Central memory CD4-positive, alpha-beta T cell (primary cell): Measurements from ENCODE around the gene CDKN2AIP.
"Not testable (repeated sequence)": the region's sequence is repeated elsewhere in the genome, so short reads cannot be mapped to it uniquely, and the experiment has no call there.

Experiments
- DNase-seq: peaks from one replicate; pipeline ENCODE4 v3.0.0; 2022

CDKN2AIP gene

DNA sequence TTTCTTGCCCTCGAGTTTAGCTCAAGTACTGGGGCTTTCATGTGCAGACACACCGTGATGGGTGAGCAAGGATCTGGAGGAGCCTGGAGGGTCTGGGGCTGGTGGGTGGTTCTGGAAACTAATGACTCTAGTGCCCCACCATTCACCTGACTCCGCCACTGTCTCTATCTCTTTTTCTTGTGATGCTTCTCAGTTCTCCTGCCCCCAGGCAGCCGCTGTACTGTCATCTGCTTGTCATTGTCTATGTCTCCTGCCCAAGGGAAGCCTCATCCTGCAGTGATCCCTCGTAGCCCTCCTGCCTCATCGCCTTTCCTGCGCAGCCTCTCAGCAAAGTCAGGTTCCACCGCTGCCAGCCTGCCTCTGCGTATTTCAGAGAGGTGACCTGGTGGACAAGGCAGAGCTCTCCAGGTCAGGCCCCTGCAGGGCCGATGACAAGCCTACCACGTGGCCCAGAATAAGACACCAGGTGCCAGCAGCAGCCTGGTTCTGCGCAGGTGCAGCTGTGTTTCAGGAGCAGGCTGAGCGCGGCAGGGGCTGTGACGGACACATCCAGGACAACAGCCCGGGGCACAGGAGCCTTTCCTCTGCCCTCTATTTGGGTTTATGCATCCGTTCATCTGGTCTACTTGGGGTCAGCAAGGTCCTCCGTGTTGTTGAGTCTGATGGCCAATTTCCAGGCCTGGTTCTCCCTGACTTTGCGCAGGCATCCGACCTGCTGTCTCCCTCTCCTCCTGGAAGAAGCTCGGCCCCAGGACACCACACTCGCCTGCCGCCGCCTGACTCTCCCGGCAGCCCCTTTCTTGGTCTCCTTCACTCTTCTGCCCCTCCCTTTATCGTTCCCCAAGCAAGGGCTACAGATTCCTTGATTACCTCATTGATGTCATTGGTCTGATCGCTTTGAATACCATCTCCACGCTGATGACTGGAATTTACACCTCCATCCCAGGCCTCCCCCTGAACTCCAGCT is 30.9 kb upstream of the CDKN2AIP start:
- no peak for DNase-seq

DNA sequence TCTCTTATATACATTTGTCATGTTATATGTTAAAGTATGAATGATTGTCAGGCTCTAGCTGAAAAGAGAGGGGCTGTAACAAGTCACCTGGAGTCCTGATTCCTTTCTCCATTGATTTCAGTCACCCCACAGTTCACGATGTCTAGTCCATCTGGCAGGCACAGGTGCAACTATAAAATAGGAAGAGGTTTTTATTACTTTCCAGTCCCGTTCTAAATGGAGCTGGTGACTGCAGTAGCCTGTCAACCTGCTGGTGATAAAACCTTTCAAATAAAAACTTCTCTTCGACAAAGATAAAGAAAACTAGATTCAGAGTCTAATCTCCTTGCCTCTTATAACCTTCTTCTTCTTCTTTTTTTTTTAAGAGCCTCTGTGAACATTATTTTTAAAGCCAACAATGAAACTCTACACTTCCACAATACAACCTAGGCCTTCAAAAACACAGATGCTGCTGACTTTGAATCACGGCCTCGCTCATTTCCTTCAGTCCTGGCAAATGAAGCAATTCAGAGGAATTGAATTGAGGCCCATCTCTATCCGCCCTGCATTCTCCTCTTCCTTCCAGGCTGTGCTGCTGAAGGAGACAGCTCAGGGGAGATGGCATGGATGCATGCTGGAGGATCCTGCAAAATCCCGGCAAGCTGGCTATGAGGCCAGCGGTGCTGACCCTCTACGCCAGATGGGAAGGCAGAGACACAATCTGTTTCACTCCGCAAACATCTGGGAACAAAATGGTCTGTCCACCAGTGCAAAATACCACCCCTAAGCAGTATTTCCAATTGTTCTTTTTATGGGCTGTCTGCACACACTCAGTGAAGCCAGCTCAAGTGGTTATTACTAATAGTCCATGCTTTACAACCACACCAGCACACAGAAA is 27.3 kb upstream of the CDKN2AIP start:
- no peak for DNase-seq

DNA sequence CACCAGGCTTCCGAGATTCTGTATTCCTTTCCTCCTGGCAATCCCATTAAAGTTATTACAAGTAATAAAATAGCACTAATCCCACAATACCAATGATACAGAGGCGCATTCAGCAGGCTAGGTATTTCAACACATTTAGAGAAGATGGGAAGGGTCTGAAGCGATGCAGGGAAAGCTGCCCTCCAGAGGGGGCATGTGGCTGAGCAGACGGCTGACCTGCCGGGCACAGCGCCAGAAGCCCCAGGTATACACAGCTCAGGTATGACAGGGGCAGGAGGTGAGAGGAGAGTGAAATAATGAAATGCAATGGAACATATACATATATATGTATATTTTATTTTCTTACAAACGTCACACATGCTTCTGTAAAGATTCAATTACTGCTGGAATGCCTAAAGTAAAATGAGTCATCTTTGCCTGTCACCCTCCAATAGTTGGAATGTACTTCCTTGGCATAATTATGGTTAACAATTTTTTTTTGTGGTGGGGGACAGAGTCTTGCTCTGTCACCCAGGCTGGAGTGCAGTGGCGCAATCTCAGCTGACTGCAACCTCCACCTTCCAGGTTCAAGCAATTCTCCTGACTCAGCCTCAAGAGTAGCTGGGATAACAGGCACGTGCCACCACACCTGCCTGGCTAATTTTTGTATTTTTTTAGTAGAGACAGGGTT is 21.3 kb upstream of the CDKN2AIP start:
- no peak for DNase-seq

DNA sequence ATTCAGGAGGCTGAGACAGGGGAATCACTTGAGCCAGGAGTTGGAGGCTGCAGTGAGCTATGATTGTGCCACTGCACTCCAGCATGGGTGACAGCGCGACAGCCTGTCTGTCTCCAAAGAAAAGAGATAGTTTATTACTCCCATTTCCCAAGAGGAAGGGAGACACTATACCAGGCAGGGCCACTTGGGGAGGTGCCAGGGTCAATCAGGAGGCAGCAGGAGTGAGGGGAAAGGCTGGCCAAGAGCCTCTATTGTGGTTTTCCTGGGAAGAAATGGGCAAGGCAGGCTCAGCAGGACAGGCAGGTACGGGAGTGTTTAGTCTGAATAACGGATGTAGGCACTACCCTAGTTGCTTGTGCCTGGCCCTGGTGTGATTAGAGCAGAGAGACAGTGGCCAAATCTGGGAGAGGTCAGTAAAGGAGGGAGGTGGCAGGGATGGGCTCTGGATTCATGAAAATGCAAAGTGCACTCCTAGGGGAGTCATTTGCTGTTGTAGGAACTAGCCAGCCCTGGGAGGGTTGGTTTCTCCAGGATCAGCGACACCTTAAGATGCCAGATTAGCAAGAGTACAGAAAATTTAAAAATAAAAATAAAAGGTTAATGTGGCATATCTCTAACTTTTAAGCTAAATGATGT is 20.2 kb upstream of the CDKN2AIP start:
- no peak for DNase-seq

DNA sequence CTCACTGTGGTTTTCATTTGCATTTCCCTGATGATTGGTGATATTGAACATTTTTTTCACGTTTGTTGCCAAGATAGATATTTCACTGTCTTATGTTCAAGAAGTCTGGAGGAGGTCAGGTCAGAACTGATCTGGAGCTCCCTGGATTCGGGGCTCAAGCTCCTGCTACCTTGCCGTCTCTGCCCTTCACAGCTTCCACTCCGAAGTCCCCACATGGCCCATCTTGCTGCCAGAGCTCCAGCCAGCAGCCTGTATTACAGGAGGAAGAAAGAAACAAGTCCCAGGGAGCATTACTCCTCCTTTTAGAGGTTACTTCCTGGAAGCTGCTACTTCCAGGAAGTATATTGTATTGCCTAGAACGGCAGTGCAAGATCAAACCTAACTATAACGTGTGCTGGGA is 17.9 kb upstream of the CDKN2AIP start:
- no peak for DNase-seq

DNA sequence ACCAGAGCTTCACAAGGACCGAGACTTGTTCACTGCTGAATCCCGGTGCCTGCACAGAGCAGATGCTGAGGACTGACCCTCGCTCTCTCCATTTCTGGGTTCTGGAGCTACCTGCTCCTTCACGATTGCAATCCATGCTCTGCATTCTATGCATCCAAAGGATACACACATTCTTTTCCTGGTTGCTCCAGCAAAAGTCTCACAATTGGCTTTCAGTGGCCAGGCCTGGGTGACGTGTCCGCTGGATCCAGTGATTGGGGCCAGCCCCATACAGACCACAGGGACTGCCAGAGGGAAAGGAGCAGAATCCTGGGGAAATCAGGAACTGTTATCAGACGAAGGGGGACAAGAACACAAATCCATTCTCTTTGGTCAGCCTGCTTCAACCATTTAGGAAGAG is 14.9 kb upstream of the CDKN2AIP start:
- no peak for DNase-seq

DNA sequence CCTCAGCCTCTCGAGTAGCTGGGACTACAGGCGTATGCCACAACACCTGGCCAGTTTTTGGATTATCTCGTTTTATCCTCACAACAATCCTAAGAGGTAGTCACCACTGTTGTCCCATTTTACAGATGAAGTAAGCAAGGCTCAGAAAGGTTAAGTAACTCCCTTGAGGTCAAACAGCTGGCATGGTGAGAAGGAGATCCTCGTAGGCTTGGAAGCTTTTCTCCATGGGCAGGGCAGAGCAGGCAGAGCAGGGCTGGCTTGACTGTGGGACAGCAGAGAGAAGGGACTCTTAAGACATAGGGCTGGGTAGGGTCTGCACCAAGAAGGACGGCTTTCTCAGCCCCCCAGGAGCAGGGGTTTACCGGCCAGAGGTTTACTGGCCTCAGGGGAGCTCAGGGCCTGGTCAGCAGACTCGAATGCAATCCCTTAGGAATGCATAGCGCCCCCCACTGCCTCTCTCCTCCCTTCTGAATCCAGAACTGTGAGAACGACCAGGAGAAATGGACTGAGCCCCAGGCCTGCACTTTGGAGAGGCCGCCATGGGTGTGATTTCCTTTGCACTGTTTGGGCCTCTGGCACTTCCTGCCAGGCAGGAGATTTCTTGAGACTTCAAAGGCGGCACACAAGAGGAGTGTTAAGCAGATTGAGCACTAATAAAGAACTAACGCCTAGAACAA is 14.0 kb upstream of the CDKN2AIP start:
- peak; percentile 34 for DNase-seq

DNA sequence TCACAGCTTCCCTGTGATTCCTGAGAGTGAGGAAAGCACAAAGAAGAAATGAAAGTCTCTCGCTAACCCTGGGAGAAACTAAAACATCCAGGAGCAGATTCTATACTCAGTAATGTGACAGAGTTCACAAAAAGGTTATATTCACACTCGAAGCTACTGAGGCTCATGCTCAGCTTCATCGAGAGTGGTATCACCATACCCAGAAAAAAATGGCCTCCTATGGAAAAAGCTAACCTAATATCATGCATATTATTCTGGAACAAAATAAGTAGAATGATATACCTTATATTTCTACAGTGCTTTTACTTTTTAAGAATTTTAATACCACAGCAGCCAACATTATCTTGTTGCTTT is 13.5 kb upstream of the CDKN2AIP start:
- no peak for DNase-seq

DNA sequence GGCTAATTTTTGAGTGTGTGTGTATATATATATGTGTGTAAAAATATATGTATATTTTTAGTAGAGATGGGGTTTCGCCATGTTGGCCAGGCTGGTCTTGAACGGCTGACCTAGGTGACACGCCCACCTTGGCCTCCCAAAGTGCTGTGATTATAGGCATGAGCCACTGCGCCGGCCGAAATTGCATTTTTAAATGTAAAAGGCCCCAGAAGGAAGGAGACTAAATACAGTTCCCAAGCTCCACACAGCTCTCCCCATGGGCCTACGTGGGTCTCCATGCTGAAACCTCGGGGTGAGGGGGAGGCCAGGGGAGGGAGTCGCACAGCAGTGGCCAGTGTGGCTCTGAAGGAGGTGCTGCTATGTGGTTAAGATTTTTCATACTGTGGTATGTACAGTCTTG is 12.8 kb upstream of the CDKN2AIP start:
- no peak for DNase-seq

DNA sequence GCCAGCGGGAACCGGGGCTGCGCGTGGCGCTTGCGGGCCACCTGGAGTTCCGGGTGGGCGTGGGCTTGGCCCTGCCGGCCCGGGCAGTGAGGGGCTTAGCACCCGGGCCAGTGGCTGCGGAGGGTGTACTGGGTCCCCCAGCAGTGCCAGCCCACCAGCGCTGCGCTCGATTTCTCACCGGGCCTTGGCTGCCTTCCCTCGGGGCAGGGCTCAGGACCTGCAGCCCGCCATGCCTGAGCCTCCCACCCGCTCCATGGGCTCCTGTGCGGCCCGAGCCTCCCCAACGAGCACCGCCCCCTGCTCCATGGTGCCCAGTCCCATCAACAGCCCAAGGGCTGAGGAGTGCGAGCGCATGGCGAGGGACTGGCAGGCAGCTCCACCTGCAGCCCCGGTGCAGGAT is 11.3 kb upstream of the CDKN2AIP start:
- not testable (repeated sequence) for DNase-seq

DNA sequence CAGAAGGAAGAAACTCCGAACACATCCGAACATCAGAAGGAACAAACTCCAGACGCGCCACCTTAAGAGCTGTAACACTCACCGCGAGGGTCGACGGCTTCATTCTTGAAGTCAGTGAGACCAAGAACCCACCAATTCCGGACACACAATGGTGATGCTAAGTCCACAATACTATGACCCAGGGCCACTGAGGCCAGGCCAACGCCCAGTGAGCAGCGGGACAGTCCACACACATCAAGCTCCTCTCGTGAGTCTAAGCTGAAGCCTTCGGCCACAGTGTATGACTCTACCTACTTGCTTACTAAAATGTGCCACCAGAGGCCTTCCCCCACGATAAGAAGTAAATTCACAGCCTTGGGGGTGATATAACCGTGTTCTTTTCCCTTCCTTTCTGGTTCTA is 10.2 kb upstream of the CDKN2AIP start:
- DNase-seq = no peak

DNA sequence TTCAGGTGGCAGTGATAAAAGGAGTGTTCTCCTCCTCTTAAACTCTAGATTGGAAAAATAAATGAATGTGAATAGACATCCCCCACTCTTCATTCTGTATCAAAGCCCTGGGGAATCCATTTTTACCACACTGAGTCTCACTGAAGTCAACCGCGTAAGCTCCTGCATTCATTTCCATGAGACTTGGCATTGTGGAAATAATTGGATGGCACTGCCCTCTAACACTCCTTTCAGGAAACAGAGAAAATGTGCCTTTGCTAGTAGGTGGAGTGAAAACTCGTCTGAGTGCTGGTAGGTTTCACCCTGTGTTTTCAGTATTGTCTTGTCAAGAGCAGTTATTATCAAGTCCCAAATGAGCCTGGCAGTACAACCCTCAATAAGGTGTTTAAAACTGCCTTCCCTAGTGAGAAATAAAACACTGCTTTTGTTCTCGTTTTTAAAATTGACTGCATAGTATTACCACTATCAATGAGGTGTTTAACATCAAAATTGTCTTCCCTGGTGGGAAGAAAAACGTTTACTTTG is 9.7 kb upstream of the CDKN2AIP start:
- no peak for DNase-seq

DNA sequence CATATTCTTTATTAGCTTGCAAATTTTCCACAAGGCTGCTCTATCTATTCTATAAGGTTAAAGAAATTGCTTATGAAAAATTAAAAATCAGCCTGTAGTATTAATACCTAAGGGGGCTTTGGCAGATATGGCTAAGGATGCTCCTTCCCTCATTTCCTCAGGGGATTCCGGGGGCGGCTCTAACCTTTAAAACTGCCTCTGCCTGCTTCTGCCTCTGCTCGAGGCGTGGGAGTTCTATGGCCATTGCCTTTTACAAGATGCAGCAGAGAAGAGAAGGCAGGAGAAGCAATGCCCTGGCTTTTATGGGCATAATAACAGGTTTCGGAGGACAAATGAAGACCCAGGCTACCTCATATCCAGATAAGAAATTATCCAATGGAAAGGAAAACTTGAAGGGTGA is 8.6 kb upstream of the CDKN2AIP start:
- no peak for DNase-seq

DNA sequence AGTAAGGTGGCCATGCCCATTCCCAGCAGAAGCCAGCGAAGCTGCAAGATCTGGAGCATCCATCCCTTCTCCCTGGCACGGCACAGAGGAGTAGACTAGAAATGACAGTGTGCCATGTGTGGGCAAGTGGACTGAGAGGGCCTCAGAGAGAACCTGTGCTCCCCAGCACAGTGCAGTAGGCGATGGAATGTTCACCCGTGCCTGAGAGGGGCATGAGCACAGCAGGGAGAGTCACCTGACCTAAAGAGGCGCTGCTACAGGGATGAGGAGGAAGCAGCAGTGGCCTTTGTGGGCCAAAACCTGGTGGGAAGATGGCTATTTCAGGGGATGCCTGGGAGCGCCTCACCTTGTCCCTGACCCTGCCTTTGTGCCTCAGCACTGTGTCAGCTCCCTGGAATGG is 8.0 kb upstream of the CDKN2AIP start:
- no peak for DNase-seq

DNA sequence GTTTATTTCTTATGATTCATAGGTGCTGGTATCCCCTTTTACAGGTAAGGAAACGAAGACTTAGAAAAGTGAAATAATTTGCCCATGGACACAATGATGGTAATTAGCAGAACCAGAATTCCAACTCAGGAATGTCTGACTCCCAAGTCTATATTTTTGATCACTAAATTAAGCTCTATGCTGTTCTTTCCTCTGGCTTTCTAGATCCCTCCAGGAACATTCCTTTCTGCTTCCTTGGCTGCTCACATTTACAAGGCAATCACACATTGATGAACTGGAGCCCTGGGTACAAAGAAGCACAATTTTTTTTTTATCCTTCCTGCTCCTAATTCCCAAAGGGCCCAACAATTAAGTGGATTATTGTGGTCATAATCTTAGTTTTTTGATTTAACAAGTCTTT is 7.0 kb upstream of the CDKN2AIP start:
- no peak for DNase-seq

DNA sequence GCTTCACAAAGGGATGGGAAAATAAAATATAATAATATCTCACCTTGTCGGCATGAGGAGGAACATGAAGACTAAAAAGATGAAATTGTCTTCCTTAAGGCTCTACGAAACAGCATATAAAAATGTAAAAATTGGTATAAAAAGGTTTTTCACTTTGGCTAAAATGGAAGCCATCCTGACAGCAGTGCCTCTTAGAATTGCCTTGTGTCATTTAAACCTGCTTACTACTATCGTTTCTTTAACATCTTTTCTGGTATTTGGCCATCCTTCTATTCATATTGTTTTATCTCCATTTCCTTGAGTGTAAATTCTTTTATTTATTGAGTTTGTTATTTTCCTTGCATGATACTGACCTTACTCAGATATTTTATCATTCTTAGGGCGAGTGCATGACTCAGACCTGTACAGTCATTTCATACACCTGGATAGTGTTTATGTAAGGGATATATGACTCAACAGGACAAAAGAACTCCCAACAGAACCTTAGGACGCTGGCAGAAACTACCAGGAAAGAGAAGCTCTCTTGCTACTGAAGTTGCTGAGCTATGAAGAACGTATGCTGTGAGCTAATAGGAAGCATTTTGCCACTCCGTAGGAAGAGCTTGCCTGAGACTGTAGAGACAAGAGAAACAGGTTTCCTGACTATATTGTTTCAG is 5.8 kb upstream of the CDKN2AIP start:
- DNase-seq = no peak

DNA sequence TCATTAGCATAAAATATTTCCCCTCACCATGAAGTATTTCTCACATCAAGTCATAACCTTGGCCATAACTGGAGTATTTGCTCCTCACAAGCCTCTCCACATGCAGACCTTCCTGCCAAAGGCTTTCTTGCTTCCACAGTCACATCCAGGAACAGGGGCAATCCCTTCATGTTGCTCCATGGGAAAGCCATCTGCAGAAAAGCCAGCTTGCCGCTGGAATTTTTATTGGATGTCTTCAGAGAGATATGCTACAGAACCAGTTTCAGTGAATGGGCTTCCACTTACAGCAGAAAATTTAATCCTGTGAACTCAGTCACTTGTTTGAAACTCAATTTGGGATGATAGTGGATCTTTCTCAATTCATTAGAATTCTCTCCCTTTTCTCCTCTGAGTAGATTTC is 3.2 kb upstream of the CDKN2AIP start:
- DNase-seq = no peak

DNA sequence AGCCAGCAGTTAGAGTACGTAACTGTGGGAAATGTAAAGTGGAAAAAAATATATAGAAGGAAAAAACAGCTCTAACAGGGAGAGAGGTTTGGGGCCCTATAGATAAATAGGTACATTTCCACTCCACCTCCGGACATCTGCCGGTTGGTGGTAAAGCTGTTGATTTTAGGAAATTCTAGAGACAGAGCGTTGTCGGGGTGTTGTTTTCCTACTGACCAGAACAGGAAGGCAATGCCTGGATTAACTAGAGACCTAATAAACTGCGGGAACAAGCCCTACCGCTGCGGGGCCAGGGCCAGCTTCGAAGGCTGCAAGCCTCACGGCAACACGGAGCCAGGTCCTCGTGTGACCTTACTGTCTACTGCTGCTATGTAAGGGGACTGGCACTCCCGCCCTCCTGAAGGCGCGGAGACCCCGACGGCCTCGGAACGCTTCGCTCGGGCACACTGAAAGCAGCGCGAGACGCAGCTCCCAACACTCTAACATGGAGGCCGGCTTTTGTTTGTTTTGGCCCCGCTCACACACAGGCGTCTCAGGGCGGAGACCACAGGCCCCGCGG is 702 bp upstream of the CDKN2AIP start:
- DNase-seq = no peak

DNA sequence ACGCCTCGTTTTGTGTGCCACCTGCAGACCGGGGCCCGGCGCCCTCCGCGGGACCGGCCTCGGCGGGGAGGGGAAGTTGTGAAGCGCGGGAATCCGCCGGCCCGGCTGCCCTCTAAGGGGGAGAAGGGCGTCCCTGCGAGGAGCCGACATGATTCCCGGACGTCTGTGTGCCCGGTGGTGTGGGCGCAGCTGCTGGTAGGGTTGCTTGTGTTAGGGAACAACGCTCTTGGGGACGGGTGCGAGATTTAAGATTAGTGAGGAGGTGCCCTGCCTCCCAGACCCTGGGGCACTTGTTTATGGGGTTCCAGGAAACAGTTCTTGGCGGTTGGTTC is 627 bp downstream of the CDKN2AIP start:
- no peak for DNase-seq

DNA sequence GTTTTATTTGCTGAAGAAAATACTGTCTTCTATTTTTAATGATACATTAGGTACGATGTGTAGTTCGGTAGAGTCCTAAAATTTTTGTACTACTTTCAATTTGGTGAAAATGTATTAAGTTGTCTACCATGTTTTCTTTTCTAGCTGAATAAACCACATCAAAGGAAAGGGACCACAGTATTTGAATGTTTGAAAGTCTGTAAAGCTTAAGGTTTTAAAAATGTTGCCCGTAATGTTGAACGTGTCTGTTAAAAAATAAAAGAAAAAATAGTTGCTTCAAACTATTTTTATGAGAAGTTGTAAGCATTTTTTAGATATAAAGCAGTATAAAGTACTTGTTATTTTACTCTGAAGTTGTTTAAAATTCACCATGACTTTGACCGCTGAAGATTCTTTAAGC is 3.2 kb downstream of the CDKN2AIP start:
- DNase-seq = peak; percentile 32

DNA sequence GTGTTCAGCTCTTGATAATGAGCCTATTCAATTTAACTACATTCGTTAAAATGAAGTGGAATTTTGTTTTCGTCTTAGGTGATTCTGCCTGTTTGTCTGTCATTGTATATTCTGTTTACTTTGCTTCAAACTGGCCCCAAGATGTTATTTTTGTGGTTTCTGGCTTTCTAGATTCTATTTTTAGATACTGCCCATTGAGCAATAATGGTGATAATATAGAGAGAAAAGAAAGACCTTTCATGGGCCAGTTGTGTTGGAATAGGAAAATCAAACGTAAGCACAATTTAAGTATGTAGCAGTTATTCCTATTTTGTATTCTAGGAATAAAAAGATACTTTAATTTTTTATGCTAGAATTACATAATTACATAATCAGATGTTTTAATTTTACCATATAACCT is 4.0 kb downstream of the CDKN2AIP start:
- DNase-seq = no peak
